ENCODE measurements around the gene ZNF747.

ZNF747 gene

GRCh38 chr16:30534368-30535105 is at the start of gene ZNF747:
Gene ZNF747 (minus strand): TSS chr16:30534858. CDS start chr16:30534679, 179 bp downstream.
- peak; percentile 88 for DNase-seq

- no peak for DNase-seq
Observed at GRCh38 chr16:30582611-30583340, 48.1 kb upstream of the ZNF747 start.

GRCh38 chr16:30581457-30581856 is 46.8 kb upstream of the ZNF747 start:
- DNase-seq: no peak

GRCh38 chr16:30574678-30575077 is 40.0 kb upstream of the ZNF747 start:
- DNase-seq: no peak

GRCh38 chr16:30571445-30572322 is 37.0 kb upstream of the ZNF747 start, which contains the start of gene ZNF688:
Gene ZNF688 (minus strand): TSS chr16:30571714. CDS start chr16:30571629, 85 bp downstream.
- DNase-seq: peak; percentile 91

- DNase-seq: no peak
Observed at GRCh38 chr16:30570636-30571444, 36.2 kb upstream of the ZNF747 start.

GRCh38 chr16:30569746-30570635 is 35.3 kb upstream of the ZNF747 start:
- DNase-seq: no peak

- DNase-seq: no peak
Observed at GRCh38 chr16:30569281-30569680, 34.6 kb upstream of the ZNF747 start.

- DNase-seq: no peak
Observed at GRCh38 chr16:30567991-30568638, 33.5 kb upstream of the ZNF747 start.

- DNase-seq: peak; percentile 40
Observed at GRCh38 chr16:30567160-30567990, 32.7 kb upstream of the ZNF747 start.

GRCh38 chr16:30566531-30566930 is 31.9 kb upstream of the ZNF747 start:
- DNase-seq: no peak

- DNase-seq: no peak
Observed at GRCh38 chr16:30565984-30566383, 31.3 kb upstream of the ZNF747 start.

- no peak for DNase-seq
Observed at GRCh38 chr16:30565526-30565925, 30.9 kb upstream of the ZNF747 start.

- no peak for DNase-seq
Observed at GRCh38 chr16:30562021-30562420, 27.4 kb upstream of the ZNF747 start.

GRCh38 chr16:30561089-30561816 is 26.6 kb upstream of the ZNF747 start:
- DNase-seq: no peak

GRCh38 chr16:30559690-30560089 is 25.0 kb upstream of the ZNF747 start:
- no peak for DNase-seq

GRCh38 chr16:30558789-30559377 is 24.2 kb upstream of the ZNF747 start:
- DNase-seq: no peak

- DNase-seq: peak; percentile 97
Observed at GRCh38 chr16:30557957-30558788, 23.5 kb upstream of the ZNF747 start, which contains the start of gene ZNF764. Gene ZNF764 (minus strand): TSS chr16:30558374. CDS start chr16:30558182, 192 bp downstream.

Data from activated CD4-positive, alpha-beta T cell treated with anti-CD3 and anti-CD28 coated beads for 1 hour (primary cell).